Parathyroid adenoma (tissue), 2 donors: ENCODE measurements around the gene KLF7.

Experiments
- H2AFZ ChIP-seq: fragments of 300-600 bp; sonication (generic); one replicate; pipeline ENCODE4 v1.7.0; 2017; ENCODE audit warnings: antibody characterized with exemption, mild to moderate bottlenecking
- H3K27ac ChIP-seq: fragments of 300-600 bp; sonication (generic); one replicate; pipeline ENCODE4 v1.7.0; 2017
- H3K27me3 ChIP-seq: fragments of 300-600 bp; sonication (generic); one replicate; pipeline ENCODE4 v1.7.0; 2017; ENCODE audit warnings: low read length; ENCODE audit not compliant: control insufficient read depth, insufficient read depth
- H3K36me3 ChIP-seq: fragments of 300-600 bp; sonication (generic); one replicate; pipeline ENCODE4 v1.7.0; 2017; ENCODE audit warnings: low read length; ENCODE audit not compliant: control insufficient read depth, insufficient read depth
- H3K4me1 ChIP-seq: fragments of 300-600 bp; sonication (generic); one replicate; pipeline ENCODE4 v1.7.0; 2017; ENCODE audit warnings: control low read depth
- H3K4me2 ChIP-seq: fragments of 300-600 bp; sonication (generic); one replicate; pipeline ENCODE4 v1.7.0; 2017; ENCODE audit warnings: low read length
- H3K4me3 ChIP-seq: fragments of 300-600 bp; sonication (generic); one replicate; pipeline ENCODE4 v1.7.0; 2017; ENCODE audit warnings: low read depth, low read length
- H3K79me2 ChIP-seq: fragments of 300-600 bp; sonication (generic); one replicate; pipeline ENCODE4 v1.7.0; 2017; ENCODE audit warnings: control low read depth
- H3K9ac ChIP-seq: fragments of 300-600 bp; sonication (generic); one replicate; pipeline ENCODE4 v1.7.0; 2017; ENCODE audit warnings: mild to moderate bottlenecking
- H3K9me3 ChIP-seq: fragments of 300-600 bp; sonication (generic); one replicate; pipeline ENCODE4 v1.7.0; 2017; ENCODE audit warnings: low read length; ENCODE audit not compliant: control insufficient read depth
- TF ChIP-seq, protein P1 (sequence below): fragments of 300-600 bp; sonication (generic); IDR thresholded peaks from one replicate; pipeline ENCODE4 v1.7.0; 2017; ENCODE audit warnings: antibody characterized with exemption, mild to moderate bottlenecking
- donor health status: primary hyperparathyroidism.

Gene KLF7

DNA sequence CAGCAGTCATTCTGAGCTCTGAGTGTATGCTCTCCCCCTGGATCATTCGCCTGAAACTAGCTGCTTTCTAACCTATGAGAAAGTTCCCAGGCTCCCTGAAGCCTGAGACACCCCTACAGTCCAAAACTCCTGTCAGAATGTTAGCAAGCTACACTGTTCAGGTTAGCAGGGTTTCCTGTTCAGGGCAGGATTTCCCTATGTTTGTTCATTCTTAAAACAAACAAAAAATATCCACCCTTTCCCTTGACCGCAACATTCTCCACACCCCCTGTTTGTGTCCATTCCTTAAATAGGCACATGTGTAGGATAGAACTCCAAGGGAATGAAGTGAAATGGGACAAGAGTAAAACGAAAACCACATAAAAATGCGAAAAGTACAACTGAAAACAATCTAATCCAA lies 83.1 kb downstream of the KLF7 start:
- Histone ChIP-seq H3K4me3 (no peak overlapping the region), H2AFZ (no peak overlapping the region), H3K79me2 (no peaks in the 10 kb centered on the region), H3K27ac (no peak overlapping the region), H3K27me3 (no peaks in the 10 kb centered on the region), H3K36me3 (no peaks in the 10 kb centered on the region), H3K4me1 (no peaks in the 10 kb centered on the region), H3K4me2 (no peak overlapping the region), H3K9me3 (no peaks in the 10 kb centered on the region), H3K9ac (no peak overlapping the region)
- TF ChIP-seq, protein P1, sequence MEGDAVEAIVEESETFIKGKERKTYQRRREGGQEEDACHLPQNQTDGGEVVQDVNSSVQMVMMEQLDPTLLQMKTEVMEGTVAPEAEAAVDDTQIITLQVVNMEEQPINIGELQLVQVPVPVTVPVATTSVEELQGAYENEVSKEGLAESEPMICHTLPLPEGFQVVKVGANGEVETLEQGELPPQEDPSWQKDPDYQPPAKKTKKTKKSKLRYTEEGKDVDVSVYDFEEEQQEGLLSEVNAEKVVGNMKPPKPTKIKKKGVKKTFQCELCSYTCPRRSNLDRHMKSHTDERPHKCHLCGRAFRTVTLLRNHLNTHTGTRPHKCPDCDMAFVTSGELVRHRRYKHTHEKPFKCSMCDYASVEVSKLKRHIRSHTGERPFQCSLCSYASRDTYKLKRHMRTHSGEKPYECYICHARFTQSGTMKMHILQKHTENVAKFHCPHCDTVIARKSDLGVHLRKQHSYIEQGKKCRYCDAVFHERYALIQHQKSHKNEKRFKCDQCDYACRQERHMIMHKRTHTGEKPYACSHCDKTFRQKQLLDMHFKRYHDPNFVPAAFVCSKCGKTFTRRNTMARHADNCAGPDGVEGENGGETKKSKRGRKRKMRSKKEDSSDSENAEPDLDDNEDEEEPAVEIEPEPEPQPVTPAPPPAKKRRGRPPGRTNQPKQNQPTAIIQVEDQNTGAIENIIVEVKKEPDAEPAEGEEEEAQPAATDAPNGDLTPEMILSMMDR = no peak

DNA sequence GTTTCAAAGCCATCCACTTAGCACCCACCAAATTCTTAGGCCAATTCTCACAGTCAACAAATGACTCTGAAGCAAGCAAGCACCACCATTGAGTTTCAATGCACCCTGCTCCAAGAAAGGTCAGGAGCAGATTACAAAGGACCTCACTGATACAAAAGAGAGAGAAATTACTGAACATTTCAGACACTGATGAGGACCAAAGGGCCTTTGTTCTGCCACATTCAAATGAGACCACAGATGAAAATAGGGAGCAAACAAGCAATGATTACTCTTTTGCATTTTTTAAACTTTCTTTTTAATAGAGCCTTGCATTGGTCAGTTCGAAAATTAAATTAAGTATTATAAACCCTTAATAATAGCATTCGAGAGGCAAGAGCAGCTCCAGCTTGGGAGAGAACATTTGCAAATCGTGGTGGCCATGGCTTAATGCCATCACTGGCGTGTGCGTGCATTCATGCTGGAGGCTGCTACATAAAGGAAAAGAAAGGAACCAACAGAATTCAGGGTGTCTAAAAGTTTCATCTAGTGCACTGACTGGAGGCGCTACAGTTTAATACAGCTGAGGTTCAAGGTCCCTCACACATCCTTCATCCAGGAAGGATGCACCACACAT lies 87.5 kb downstream of the KLF7 start:
- no peak overlapping the region for H3K27ac ChIP-seq
- no peaks in the 10 kb centered on the region for H3K9me3 ChIP-seq
- H3K4me2 ChIP-seq = no peak overlapping the region
- H3K27me3 ChIP-seq = no peaks in the 10 kb centered on the region
- H3K36me3 ChIP-seq = no peaks in the 10 kb centered on the region
- TF ChIP-seq, protein P1 = no peak
- H3K4me1 ChIP-seq = no peaks in the 10 kb centered on the region
- H3K4me3 ChIP-seq = no peak overlapping the region
- H2AFZ ChIP-seq = no peak overlapping the region
- no peak overlapping the region for H3K9ac ChIP-seq
- H3K79me2 ChIP-seq = no peaks in the 10 kb centered on the region

DNA sequence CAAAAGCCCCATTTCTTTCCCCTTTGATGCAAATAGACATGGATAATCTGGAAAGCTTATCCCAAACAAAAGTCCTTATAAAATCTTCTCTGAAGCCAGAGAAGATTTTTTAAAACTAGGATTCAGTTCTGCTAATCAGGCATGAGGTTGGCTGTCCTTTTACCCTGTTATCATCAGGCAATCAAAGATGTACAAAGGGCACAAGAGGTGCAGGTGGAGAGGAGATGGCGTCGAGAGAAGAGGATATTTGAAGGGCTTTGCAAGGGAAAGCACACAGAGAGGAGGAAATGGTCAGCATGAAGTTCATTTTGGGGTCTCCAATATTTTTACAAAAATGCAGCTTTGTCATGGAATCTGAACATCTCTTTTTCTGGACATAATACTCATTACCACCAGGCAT lies 88.5 kb downstream of the KLF7 start:
- no peaks in the 10 kb centered on the region for H3K9me3 ChIP-seq
- no peaks in the 10 kb centered on the region for H3K27me3 ChIP-seq
- no peaks in the 10 kb centered on the region for H3K36me3 ChIP-seq
- H3K4me1 ChIP-seq = no peaks in the 10 kb centered on the region
- no peak overlapping the region for H3K4me3 ChIP-seq
- H3K79me2 ChIP-seq = no peaks in the 10 kb centered on the region
- no peak overlapping the region for H3K27ac ChIP-seq
- no peak overlapping the region for H3K9ac ChIP-seq
- no peak overlapping the region for H3K4me2 ChIP-seq
- no peak overlapping the region for H2AFZ ChIP-seq
- TF ChIP-seq, protein P1 = no peak

DNA sequence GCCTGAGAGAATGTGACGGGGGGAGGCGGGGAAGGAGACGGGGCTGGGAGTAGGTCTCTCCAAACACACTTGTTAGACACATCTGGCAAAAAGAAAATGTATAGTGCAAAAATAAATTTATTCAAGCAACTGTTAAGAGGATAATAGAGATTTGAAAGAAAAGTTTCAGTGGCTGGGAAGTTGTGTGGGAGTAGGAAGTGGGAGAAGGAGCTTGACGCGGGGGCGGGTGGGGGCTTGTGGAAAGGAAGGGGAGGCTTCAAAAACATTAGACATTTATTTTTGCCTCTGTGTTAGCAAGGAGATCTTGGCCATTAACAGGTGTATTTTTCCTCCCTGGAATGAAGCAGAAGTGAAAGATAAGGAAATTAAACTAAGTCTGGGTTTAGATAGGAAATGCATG lies 90.3 kb downstream of the KLF7 start:
- Histone ChIP-seq H3K4me2 (no peak overlapping the region), H3K9ac (no peak overlapping the region), H3K27ac (no peak overlapping the region), H3K27me3 (no peaks in the 10 kb centered on the region), H3K79me2 (no peaks in the 10 kb centered on the region), H3K9me3 (no peaks in the 10 kb centered on the region), H3K4me3 (no peak overlapping the region), H3K36me3 (no peaks in the 10 kb centered on the region), H2AFZ (no peak overlapping the region), H3K4me1 (no peaks in the 10 kb centered on the region)
- TF ChIP-seq, protein P1 = no peak
